Ovary (tissue), 9 donors: ENCODE results near the gene PRDM1. TPM values are rescaled to one million over a fixed set of nuclear protein-coding genes. Genes with fewer than 3 reads are reported as not detected.

Experiments
- DNase-seq, 5 donors: peaks; one replicate each; pipeline ENCODE4 v3.0.0-alpha.2; 2019 to 2020
- H3K27ac ChIP-seq, 2 donors: fragments of 200-600 bp; one replicate each; pipeline versions ENCODE4 v1.5.1 to v1.8.0; 2019 to 2022
- H3K27me3 ChIP-seq: fragments of 200-600 bp; one replicate; pipeline ENCODE4 v1.8.0; 2022
- H3K36me3 ChIP-seq: fragments of 200-600 bp; sonication (generic); one replicate; pipeline ENCODE4 v1.5.1; 2019
- H3K4me1 ChIP-seq: one replicate; pipeline ENCODE4 v1.8.1; 2013; ENCODE audit warnings: mild to moderate bottlenecking, moderate library complexity; ENCODE audit not compliant: insufficient read depth
- H3K4me3 ChIP-seq: fragments of 200-600 bp; sonication (generic); one replicate; pipeline ENCODE4 v1.5.1; 2017
- H3K9me3 ChIP-seq, 2 donors: fragments of 200-600 bp in 1 of 2; sonication (generic) in 1 of 2; one replicate each; pipeline versions ENCODE4 v1.5.1 to v1.8.1; 2013 to 2019; ENCODE audit warnings: mild to moderate bottlenecking in 1 of 2, moderate library complexity in 1 of 2
- EP300 ChIP-seq: sonication (generic); formaldehyde crosslinking; IDR thresholded peaks from one replicate; pipeline ENCODE4 v1.6.1; 2017; ENCODE audit warnings: antibody characterized with exemption
- POLR2A ChIP-seq: fragments of 450-650 bp; IDR thresholded peaks from one replicate; pipeline ENCODE4 v1.6.1; 2017; ENCODE audit warnings: antibody characterized with exemption, mild to moderate bottlenecking, moderate library complexity
- whole genome bisulfite sequencing, 3 donors: extraction: QIAGEN DNeasy Blood & Tissue Kit in 1 of 3; methylation state at CpG; one replicate each; pipeline versions ENCODE4 v1.1.5 to v1.1.7; 2013 to 2017; 5-methylcytosine and 5-hydroxymethylcytosine counted together
- intact Hi-C, 4 donors: fragments of 100-400 bp; cut with DNase I; formaldehyde crosslinking; loops; one replicate each; pipeline versions ENCODE4 v1.11.0 to v1.15.1; 2022 to 2023
- polyA plus RNA-seq, 2 donors: library from polyadenylated mRNA; stranded (reverse); fragments of 200-250 nt in 1 of 2; fragments of 350-450 nt in 1 of 2; fragmentation: Illumina TruSeq in 1 of 2; extraction: RNeasy Lipid Tissue Mini Kit (QIAGEN cat#74804) in 1 of 2; gene quantifications; one replicate each; pipeline ENCODE4 v1.2.3, GENCODE V29; 2013 to 2014
- total RNA-seq, 7 donors: library from RNA; depleted of rRNA in 2 of 7; stranded (reverse); fragments of >200 nt in 2 of 7; fragmentation: NEBNext Ultra II Directional in 3 of 7; extraction: Animal tissue kit (Norgen Biotek cat#: 25700) in 3 of 7; gene quantifications; one replicate each; pipeline versions ENCODE4 v1.1.0 to v1.2.4, GENCODE V29; 2016 to 2023
- TF ChIP-seq, protein P1 (sequence below), 3 donors: fragments of 450-650 bp in 2 of 3; fragments of 200-600 bp in 1 of 3; IDR thresholded peaks; one replicate each; pipeline versions ENCODE4 v1.5.1 to v1.8.0; 2016 to 2022; ENCODE audit warnings: antibody characterized with exemption in 3 of 3, mild to moderate bottlenecking in 1 of 3
- donor health status: DM: no; HTN: no; CAD: no; lungs with moderate emphysema.
- donor health status: DM: no; HTN: no; CAD: no.
- donor health status: Bipolar disorder and iron deficiency.
- donor health status: DM: yes; HTN: yes; CAD: no.
- donor health status: DM: no; HTN: no; CAD: no.
- donor health status: DM: yes; HTN: yes; CAD: no.

The PRDM1 gene
- total and polyA plus RNA-seq, 9 donors, result 2.7 to 10.6 (median 4.4) TPM

DNA sequence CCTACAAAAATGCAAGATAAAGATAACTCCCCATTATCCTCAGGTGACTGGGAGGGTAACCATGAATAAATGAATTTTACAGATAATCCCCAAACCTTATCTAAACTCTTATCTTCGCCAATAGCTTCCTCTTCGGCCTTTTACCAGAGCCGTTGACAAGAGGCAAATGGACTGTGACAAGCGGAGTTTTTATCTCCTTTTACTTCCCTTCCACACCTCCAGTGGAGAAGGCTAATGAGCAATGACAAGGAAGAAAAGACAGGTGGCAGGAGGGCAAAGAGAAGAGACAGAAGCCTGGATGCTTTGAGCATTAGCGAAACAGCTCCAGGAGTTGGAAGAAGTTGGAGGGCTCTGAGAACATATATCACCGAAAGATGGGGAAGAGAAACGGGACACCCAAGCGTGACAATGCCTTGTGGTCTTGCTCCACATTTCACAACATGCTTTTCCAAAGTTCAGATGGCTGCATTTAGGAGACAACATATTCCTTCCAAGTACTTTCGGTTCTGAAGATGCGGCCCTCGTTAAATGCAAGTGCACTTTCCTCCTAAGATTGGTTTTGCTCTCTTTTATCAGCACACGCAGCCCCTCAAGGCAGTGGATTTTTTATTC lies 69.2 kb downstream of the PRDM1 start:
- no peak for TF ChIP-seq EP300
- no peak for TF ChIP-seq POLR2A
- TF ChIP-seq, protein P1, sequence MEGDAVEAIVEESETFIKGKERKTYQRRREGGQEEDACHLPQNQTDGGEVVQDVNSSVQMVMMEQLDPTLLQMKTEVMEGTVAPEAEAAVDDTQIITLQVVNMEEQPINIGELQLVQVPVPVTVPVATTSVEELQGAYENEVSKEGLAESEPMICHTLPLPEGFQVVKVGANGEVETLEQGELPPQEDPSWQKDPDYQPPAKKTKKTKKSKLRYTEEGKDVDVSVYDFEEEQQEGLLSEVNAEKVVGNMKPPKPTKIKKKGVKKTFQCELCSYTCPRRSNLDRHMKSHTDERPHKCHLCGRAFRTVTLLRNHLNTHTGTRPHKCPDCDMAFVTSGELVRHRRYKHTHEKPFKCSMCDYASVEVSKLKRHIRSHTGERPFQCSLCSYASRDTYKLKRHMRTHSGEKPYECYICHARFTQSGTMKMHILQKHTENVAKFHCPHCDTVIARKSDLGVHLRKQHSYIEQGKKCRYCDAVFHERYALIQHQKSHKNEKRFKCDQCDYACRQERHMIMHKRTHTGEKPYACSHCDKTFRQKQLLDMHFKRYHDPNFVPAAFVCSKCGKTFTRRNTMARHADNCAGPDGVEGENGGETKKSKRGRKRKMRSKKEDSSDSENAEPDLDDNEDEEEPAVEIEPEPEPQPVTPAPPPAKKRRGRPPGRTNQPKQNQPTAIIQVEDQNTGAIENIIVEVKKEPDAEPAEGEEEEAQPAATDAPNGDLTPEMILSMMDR (IDR thresholded peaks at IDR 0.05), result no peak
- H3K27ac ChIP-seq, result no peak overlapping the region

DNA sequence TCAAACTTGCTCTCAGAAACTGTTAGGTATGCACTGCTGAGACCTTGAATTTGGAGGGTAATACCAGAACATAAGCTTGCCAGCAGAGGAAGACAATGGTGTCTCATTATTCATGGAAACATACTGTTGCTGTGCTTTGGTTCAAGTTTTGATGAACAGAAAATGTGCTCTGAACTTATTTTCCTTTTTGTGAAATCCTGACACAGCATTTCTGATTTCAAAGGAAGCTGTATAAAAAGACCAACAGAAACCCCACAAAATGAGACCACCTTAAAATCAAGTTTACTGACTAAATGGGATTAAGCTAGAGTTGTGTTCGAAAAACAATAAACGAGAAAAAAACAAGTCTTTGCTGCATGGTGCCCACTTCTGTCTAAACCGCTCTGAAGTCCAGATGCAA lies 70.3 kb downstream of the PRDM1 start:
- no peak overlapping the region for H3K27ac ChIP-seq
- intact Hi-C loops, result no loop called here
- 34 to 52% (median 41%) methylated on average over 3 of the region's 3 CpGs for WGBS, 3 donors
- TF ChIP-seq EP300 (no peak), POLR2A (no peak)
- TF ChIP-seq, protein P1 (IDR thresholded peaks at IDR 0.05), result no peak
- no peak for DNase-seq
- no peaks in the 10 kb centered on the region for H3K4me1 ChIP-seq
- H3K9me3 ChIP-seq, result no peaks in the 10 kb centered on the region
- H3K27me3 ChIP-seq, result no peaks in the 10 kb centered on the region
- H3K36me3 ChIP-seq, result no peaks in the 10 kb centered on the region
- no peak overlapping the region for H3K4me3 ChIP-seq

More for the DNA sequence above, 69.2 kb downstream of the PRDM1 start:
- WGBS, 3 donors, result 81 to 90% (median 81%) methylated on average over 12 of the region's 12 CpGs
- H3K4me1 ChIP-seq, result no peaks in the 10 kb centered on the region
- no peaks in the 10 kb centered on the region for H3K36me3 ChIP-seq
- no peak overlapping the region for H3K4me3 ChIP-seq
- no peak for DNase-seq
- no peaks in the 10 kb centered on the region for H3K9me3 ChIP-seq
- no peaks in the 10 kb centered on the region for H3K27me3 ChIP-seq
- intact Hi-C loops, result no loop called here

DNA sequence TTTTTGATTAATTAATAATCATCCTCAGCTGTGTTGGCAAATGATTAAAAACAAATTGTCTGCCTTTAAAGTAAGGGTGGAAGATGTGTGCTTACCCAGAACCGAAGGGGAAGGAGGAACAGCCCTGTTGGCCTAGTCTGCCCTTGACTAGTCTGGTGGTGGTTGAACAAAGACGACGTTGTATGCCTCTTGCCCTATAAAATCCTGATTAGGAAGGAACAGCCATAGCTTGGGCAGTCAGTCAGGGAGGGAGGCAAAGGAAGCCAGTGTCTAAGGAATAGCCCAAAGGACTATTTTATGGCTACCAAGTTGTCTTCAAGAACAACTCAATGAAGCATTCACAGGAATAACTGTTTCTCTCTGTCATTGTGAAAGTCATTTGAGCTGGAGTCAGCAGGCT lies 70.7 kb downstream of the PRDM1 start:
- Histone ChIP-seq H3K9me3 (no peaks in the 10 kb centered on the region), H3K36me3 (no peaks in the 10 kb centered on the region), H3K4me1 (no peaks in the 10 kb centered on the region), H3K4me3 (no peak overlapping the region), H3K27me3 (no peaks in the 10 kb centered on the region), H3K27ac (no peak overlapping the region)
- TF ChIP-seq, protein P1 (IDR thresholded peaks at IDR 0.05), result no peak
- no peak for TF ChIP-seq EP300
- TF ChIP-seq POLR2A, result no peak
- DNase-seq, result no peak
- intact Hi-C loops, result no loop called here
- WGBS, 3 donors, result 16 to 33% (median 30%) methylated on average over 3 of the region's 3 CpGs

DNA sequence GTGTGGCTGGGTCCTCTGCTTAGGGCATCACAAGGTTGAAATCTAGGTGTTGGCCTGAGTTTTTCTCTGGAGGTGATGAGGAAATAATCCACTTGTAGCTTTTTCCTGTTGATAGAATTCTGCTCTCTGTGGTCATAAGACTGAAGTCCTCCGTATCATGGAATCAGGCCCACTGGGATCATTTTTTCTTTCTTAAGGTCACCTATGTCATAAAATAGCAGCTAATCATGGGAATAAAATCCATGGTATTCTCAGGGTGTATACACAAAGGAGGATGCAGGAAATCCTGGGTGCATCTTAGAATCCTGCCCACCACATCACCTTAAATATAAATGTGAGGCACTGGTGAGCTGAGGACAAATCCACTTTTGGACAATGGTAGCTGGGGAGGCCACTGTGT lies 72.7 kb downstream of the PRDM1 start:
- TF ChIP-seq, protein P1 (IDR thresholded peaks at IDR 0.05), result no peak
- TF ChIP-seq POLR2A (no peak), EP300 (no peak)
- no peak for DNase-seq
- WGBS, 3 donors, result 56 to 100% (median 97%) methylated on average over 1 of the region's 1 CpG
- intact Hi-C loops, result no loop called here
- Histone ChIP-seq H3K9me3 (no peaks in the 10 kb centered on the region), H3K4me1 (no peaks in the 10 kb centered on the region), H3K27ac (no peak overlapping the region), H3K4me3 (no peak overlapping the region), H3K27me3 (no peaks in the 10 kb centered on the region), H3K36me3 (no peaks in the 10 kb centered on the region)

Other genes starting within 250 kb of the PRDM1 start
- 10 to 100 TPM; 24.3 to 35.2 (median 28.4) TPM for gene ATG5, start 239.4 kb downstream of the PRDM1 start, total RNA-seq
- gene ATG5, start 239.4 kb downstream of the PRDM1 start, polyA plus RNA-seq, result 10 to 100 TPM; 17.3 to 18.3 TPM